H1 (cell line): ENCODE data around the gene NUSAP1. TPM values are rescaled to one million over a fixed set of nuclear protein-coding genes. Genes with fewer than 3 reads are reported as not detected.
A peak's percentile ranks its signal among the peaks of the same experiment; 100 is the strongest.

Source experiments
- CTCF ChIA-PET: fragments of 300-600 bp; sonication (Branson Sonifier 250); formaldehyde crosslinking; loops from one replicate; lab custom pipeline; 2021; ENCODE audit not compliant: partially characterized antibody; lab: Charles Lee
- POLR2A ChIA-PET: fragments of 300-600 bp; sonication (Branson Sonifier 250); formaldehyde crosslinking; loops from one replicate; lab custom pipeline; 2021; ENCODE audit warnings: inconsistent platforms; ENCODE audit not compliant: partially characterized antibody; lab: Charles Lee
- DNase-seq, 2 experiments: peaks; one replicate each; pipeline versions ENCODE4 v3.0.0 to v3.0.0-alpha.2; 2010 to 2022; ENCODE audit warnings: low spot score in 2 of 2, low read depth in 1 of 2, mixed read lengths in 1 of 2
- FAIRE-seq: peaks from 2 replicates; lab custom pipeline; 2011; peaks lifted over from hg19 to GRCh38; lab: Jason Lieb, UNC
- H2AFZ ChIP-seq: 2 replicates; pipeline ENCODE4 v1.8.1; 2012; ENCODE audit warnings: low read length, inconsistent platforms
- H2AK5ac ChIP-seq: 2 replicates; pipeline ENCODE4 v1.6.1; 2013; ENCODE audit warnings: low read depth, low read length
- H2BK120ac ChIP-seq: replicated peaks from 2 replicates; pipeline ENCODE3; 2013; ENCODE audit warnings: low read depth, low read length, inconsistent platforms
- H2BK12ac ChIP-seq: 2 replicates; pipeline ENCODE4 v1.6.1; 2013; ENCODE audit warnings: low read depth, low read length
- H2BK15ac ChIP-seq: 2 replicates; pipeline ENCODE4 v1.6.1; 2013; ENCODE audit warnings: low read length
- H2BK20ac ChIP-seq: 2 replicates; pipeline ENCODE4 v1.6.1; 2013; ENCODE audit warnings: low read length
- H2BK5ac ChIP-seq: 2 replicates; pipeline ENCODE4 v1.6.1; 2013; ENCODE audit warnings: low read depth, low read length
- H3K14ac ChIP-seq: 2 replicates; pipeline ENCODE4 v1.6.1; 2013; ENCODE audit warnings: inconsistent platforms; ENCODE audit not compliant: insufficient read length
- H3K18ac ChIP-seq: 2 replicates; pipeline ENCODE4 v1.6.1; 2013; ENCODE audit warnings: low read length; ENCODE audit errors: extremely low read depth
- H3K23ac ChIP-seq: 2 replicates; pipeline ENCODE4 v1.6.1; 2013; ENCODE audit warnings: inconsistent platforms; ENCODE audit not compliant: insufficient read length
- H3K23me2 ChIP-seq: 2 replicates; pipeline ENCODE4 v1.6.1; 2013; ENCODE audit warnings: low read depth, low read length
- H3K27ac ChIP-seq: 2 replicates; pipeline ENCODE4 v1.6.1; 2011; ENCODE audit warnings: low read depth, low read length, inconsistent platforms
- H3K27me3 ChIP-seq, 4 experiments: replicated peaks in 1 of 4; 1 replicate in 1 of 4; 2 replicates in 3 of 4; pipeline versions ENCODE4 v1.6.1 to v1.8.1; 2011 to 2013; ENCODE audit warnings: low read length in 3 of 4, mild to moderate bottlenecking in 3 of 4, inconsistent platforms in 2 of 4, mixed read lengths in 2 of 4, moderate library complexity in 1 of 4; ENCODE audit not compliant: control insufficient read depth in 3 of 4, insufficient read depth in 3 of 4; ENCODE audit errors: extremely low read depth in 1 of 4
- H3K36me3 ChIP-seq, 4 experiments: 2 replicates each; pipeline versions ENCODE4 v1.6.1 to v1.8.1; 2011 to 2013; ENCODE audit warnings: mild to moderate bottlenecking in 4 of 4, low read length in 3 of 4, moderate library complexity in 2 of 4, control low read depth in 1 of 4, inconsistent platforms in 1 of 4; ENCODE audit not compliant: insufficient read depth in 4 of 4, control insufficient read depth in 2 of 4
- H3K4ac ChIP-seq: replicated peaks from 2 replicates; pipeline ENCODE3; 2013; ENCODE audit warnings: low read length, low read depth, mixed read lengths, inconsistent platforms; ENCODE audit not compliant: insufficient read length
- H3K4me1 ChIP-seq, 4 experiments: replicated peaks in 1 of 4; 1 replicate in 1 of 4; 2 replicates in 3 of 4; pipeline versions ENCODE4 v1.6.1 to v1.8.1; 2011 to 2013; ENCODE audit warnings: low read length in 3 of 4, inconsistent platforms in 2 of 4, mixed read lengths in 1 of 4; ENCODE audit not compliant: insufficient read depth in 4 of 4, control insufficient read depth in 3 of 4
- H3K4me2 ChIP-seq, 2 experiments: 2 replicates each; pipeline versions ENCODE4 v1.6.1 to v1.8.1; 2011 to 2013; ENCODE audit warnings: low read depth in 2 of 2, low read length in 2 of 2, control low read depth in 1 of 2, inconsistent platforms in 1 of 2, mild to moderate bottlenecking in 1 of 2; ENCODE audit not compliant: insufficient read depth in 1 of 2
- H3K4me3 ChIP-seq, 4 experiments: fragments of 200-600, 300-600 bp in 1 of 4; sonication (generic), shearing (Covaris generic), sonication (Bioruptor Twin) in 1 of 4; 2 replicates each; pipeline versions ENCODE4 v1.5.1 to v1.8.1; 2011 to 2016; ENCODE audit warnings: low read length in 4 of 4, low read depth in 3 of 4, control low read depth in 2 of 4, inconsistent platforms in 2 of 4, mild to moderate bottlenecking in 2 of 4, mixed read lengths in 1 of 4, moderate library complexity in 1 of 4; ENCODE audit not compliant: insufficient read depth in 2 of 4; ENCODE audit errors: extremely low read depth in 1 of 4
- H3K56ac ChIP-seq: replicated peaks from 2 replicates; pipeline ENCODE3; 2013; ENCODE audit warnings: low read depth, mild to moderate bottlenecking, mixed read lengths, low read length, inconsistent platforms; ENCODE audit not compliant: insufficient read length
- H3K79me1 ChIP-seq: 2 replicates; pipeline ENCODE4 v1.6.1; 2013; ENCODE audit warnings: low read depth, low read length, control low read depth
- H3K79me2 ChIP-seq, 2 experiments: 2 replicates each; pipeline versions ENCODE4 v1.6.1 to v1.8.1; 2012 to 2013; ENCODE audit warnings: low read length in 2 of 2, mild to moderate bottlenecking in 2 of 2, inconsistent platforms in 1 of 2; ENCODE audit not compliant: insufficient read depth in 2 of 2, control insufficient read depth in 1 of 2
- H3K9ac ChIP-seq, 4 experiments: replicated peaks in 1 of 4; 1 replicate in 1 of 4; 2 replicates in 3 of 4; pipeline versions ENCODE4 v1.6.1 to v1.8.1; 2011 to 2013; ENCODE audit warnings: low read depth in 3 of 4, low read length in 3 of 4, control low read depth in 2 of 4, mild to moderate bottlenecking in 2 of 4, moderate library complexity in 2 of 4, inconsistent platforms in 1 of 4; ENCODE audit errors: extremely low read depth in 1 of 4
- H3K9me3 ChIP-seq, 2 experiments: 2 replicates each; pipeline versions ENCODE4 v1.6.1 to v1.8.1; 2012 to 2013; ENCODE audit warnings: mild to moderate bottlenecking in 2 of 2, moderate library complexity in 2 of 2, control low read depth in 1 of 2, inconsistent platforms in 1 of 2, low read depth in 1 of 2, low read length in 1 of 2, mixed read lengths in 1 of 2; ENCODE audit not compliant: insufficient read depth in 2 of 2
- H4K20me1 ChIP-seq, 2 experiments: replicated peaks in 1 of 2; 2 replicates each; pipeline versions ENCODE3 to v1.8.1; 2011 to 2013; ENCODE audit warnings: inconsistent platforms in 2 of 2, low read length in 2 of 2, mild to moderate bottlenecking in 1 of 2; ENCODE audit not compliant: insufficient read depth in 2 of 2, control insufficient read depth in 1 of 2
- H4K5ac ChIP-seq: 2 replicates; pipeline ENCODE4 v1.6.1; 2013; ENCODE audit warnings: low read length, low read depth, mixed read lengths, inconsistent platforms; ENCODE audit not compliant: insufficient read length
- H4K8ac ChIP-seq: 2 replicates; pipeline ENCODE4 v1.8.0; 2013; ENCODE audit warnings: mild to moderate bottlenecking, moderate library complexity, low read length, inconsistent platforms; ENCODE audit not compliant: insufficient read depth; ENCODE audit errors: extremely low read depth
- H4K91ac ChIP-seq: replicated peaks from 2 replicates; pipeline ENCODE3; 2013; ENCODE audit warnings: low read length, mixed read lengths, inconsistent platforms; ENCODE audit not compliant: insufficient read length
- ASH2L ChIP-seq: fragments of 200-600, 300-600 bp; sonication (generic); IDR thresholded peaks from one replicate; pipeline ENCODE4 v1.7.1; 2017; ENCODE audit warnings: low read length
- BRCA1 ChIP-seq: IDR thresholded peaks from 2 replicates; pipeline ENCODE4 v1.6.1; 2012; ENCODE audit warnings: low read depth, low read length, improper control_type of control experiment
- MAX ChIP-seq: IDR thresholded peaks from 2 replicates; pipeline ENCODE4 v1.6.1; 2012; ENCODE audit warnings: inconsistent platforms
- NANOG ChIP-seq: IDR thresholded peaks from 2 replicates; pipeline ENCODE4 v1.6.1; 2011; ENCODE audit warnings: low read length, low read depth, mild to moderate bottlenecking, inconsistent platforms; ENCODE audit not compliant: insufficient read depth, poor library complexity, severe bottlenecking
- NRF1 ChIP-seq: IDR thresholded peaks from 2 replicates; pipeline ENCODE4 v1.6.1; 2011; ENCODE audit warnings: mild to moderate bottlenecking, low read depth, low read length, improper control_type of control experiment
- RAD21 ChIP-seq, 2 experiments: IDR thresholded peaks in 1 of 2; conservative IDR thresholded peaks in 1 of 2; 2 replicates each; pipeline ENCODE4 v1.6.1; 2011; ENCODE audit warnings: low read depth in 2 of 2, low read length in 2 of 2, improper control_type of control experiment in 1 of 2, inconsistent platforms in 1 of 2, mild to moderate bottlenecking in 1 of 2, moderate library complexity in 1 of 2
- SAP30 ChIP-seq: fragments of 300-600 bp; sonication (generic); IDR thresholded peaks from 2 replicates; pipeline ENCODE4 v1.7.1; 2012; ENCODE audit warnings: low read length, moderate library complexity, mild to moderate bottlenecking, inconsistent platforms; ENCODE audit not compliant: insufficient read depth, insufficient replicate concordance
- SIN3A ChIP-seq, 2 experiments: IDR thresholded peaks in 1 of 2; conservative IDR thresholded peaks in 1 of 2; 2 replicates each; pipeline ENCODE4 v1.6.1; 2011 to 2012; ENCODE audit warnings: low read length in 2 of 2, improper control_type of control experiment in 1 of 2, low read depth in 1 of 2, mild to moderate bottlenecking in 1 of 2
- SP1 ChIP-seq: IDR thresholded peaks from 2 replicates; pipeline ENCODE4 v1.6.1; 2011; ENCODE audit warnings: low read depth, low read length
- TAF1 ChIP-seq: IDR thresholded peaks from 2 replicates; pipeline ENCODE4 v1.6.1; 2011; ENCODE audit warnings: mild to moderate bottlenecking, low read depth, low read length
- TBP ChIP-seq: IDR thresholded peaks from 2 replicates; pipeline ENCODE4 v1.6.1; 2011; ENCODE audit warnings: low read depth, low read length, improper control_type of control experiment
- WGBS, 2 experiments: shearing (Covaris generic) in 1 of 2; methylation state at CpG; one replicate each; pipeline versions ENCODE4 v1.1.6 to v1.1.7; 2013 to 2015; ENCODE audit warnings: low lambda C conversion rate in 2 of 2, mixed read lengths in 2 of 2, inconsistent platforms in 1 of 2, low coverage in 1 of 2, missing lambda C conversion rate in 1 of 2; ENCODE audit not compliant: insufficient replicate concordance in 2 of 2, insufficient coverage in 1 of 2, insufficient read length in 1 of 2; ENCODE audit errors: extremely low coverage in 1 of 2, missing lambda C conversion rate in 1 of 2; 5-methylcytosine and 5-hydroxymethylcytosine counted together
- polyA plus RNA-seq, 7 experiments: library from polyadenylated mRNA; depleted of rRNA in 3 of 7; stranded (reverse) in 5 of 7; unstranded in 2 of 7; fragments of >200 nt in 5 of 7; fragments of 200-250 nt in 2 of 7; gene quantifications; 1 replicate in 5 of 7; 2 replicates in 1 of 7; 4 replicates in 1 of 7; pipeline versions ENCODE4 v1.2.1 to v1.2.3, GENCODE V29; 2011 to 2013; ENCODE audit warnings: missing spikeins in 2 of 7, mixed read lengths in 2 of 7
- total RNA-seq: library from RNA; stranded (reverse); fragmentation: NEBNext Ultra II Directional; extraction: Animal tissue kit (Norgen Biotek cat#: 25700); gene quantifications from 2 replicates; pipeline ENCODE4 v1.2.1, GENCODE V29; 2021

Gene NUSAP1
- total and polyA plus RNA-seq, 2 of the 8 experiments (the other 6 are each of a cell fraction or from before 2014, with no cell fraction given): 60.8 to 144 TPM

DNA sequence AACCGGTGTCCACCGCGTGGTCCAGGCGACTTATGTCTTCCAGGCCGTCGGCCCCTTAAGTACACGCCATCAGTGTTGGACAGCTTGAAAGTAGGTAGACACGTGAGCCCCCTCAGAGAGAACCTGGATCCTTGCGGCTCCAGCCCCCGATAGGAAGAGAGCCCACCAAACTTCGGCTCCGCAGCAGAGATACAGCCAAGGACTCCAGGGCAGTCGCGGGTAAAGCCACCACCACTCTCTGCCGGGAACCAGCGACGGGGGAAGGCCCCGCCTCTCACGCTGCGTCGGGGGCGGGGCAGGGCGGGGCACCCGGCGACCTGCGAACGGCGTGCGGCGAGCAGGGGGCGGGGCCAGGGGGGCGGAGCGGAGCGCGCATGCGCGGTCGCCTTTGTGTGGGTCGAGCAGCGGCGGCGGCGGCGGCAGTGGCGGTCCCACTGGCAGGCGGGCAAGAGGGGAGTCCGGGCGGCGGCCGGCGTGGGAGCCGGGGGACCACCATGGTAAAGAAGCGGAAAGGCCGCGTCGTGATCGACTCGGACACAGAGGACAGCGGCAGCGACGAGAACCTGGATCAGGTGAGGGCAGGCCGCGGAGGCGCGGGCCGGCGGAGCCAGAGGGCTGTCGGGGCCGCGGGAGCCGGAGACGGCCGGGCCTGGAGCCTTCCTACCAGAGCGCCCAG is 84.2 kb downstream of the NUSAP1 start, which contains the start of gene RTF1:
Gene RTF1, plus strand, starts transcription at position 354 of the 676 bp plus-strand sequence. Its CDS starts 21 bp downstream, at position 375.
- Histone ChIP-seq H2AFZ (peak within 1 kb of the TSS; percentile 9; the same call in 1 of the 2 replicates), H3K27ac (peak within 1 kb of the TSS; percentile 48; the same call in 1 of the 2 replicates), H3K23me2 (peaks cover 12% of the 10 kb centered on the region), H3K27me3 (no peaks in the 10 kb centered on the region), H2AK5ac (0 out of 2 replicates have a peak within 1 kb of the TSS, but pooled peaks have one; percentile 53), H3K79me1 (0 out of 2 replicates have a peak, but pooled peaks cover 2% of the 10 kb centered on the region), H2BK120ac (no peak within 1 kb of the TSS), H3K14ac (no peak within 1 kb of the TSS), H2BK12ac (peak within 1 kb of the TSS; percentile 68; the same call in 1 of the 2 replicates), H3K79me2 (peaks cover 3 to 52% of the 10 kb centered on the region in 2 experiments), H3K9me3 (no peaks in the 10 kb centered on the region), H3K18ac (peak within 1 kb of the TSS; percentile 71), H3K9ac (peak within 1 kb of the TSS; percentile 87 to 98 (median 93)), H3K56ac (peak within 1 kb of the TSS; percentile 86), H2BK5ac (0 out of 2 replicates have a peak within 1 kb of the TSS, but pooled peaks have one; percentile 66), H2BK20ac (no peak within 1 kb of the TSS), H4K20me1 (peaks cover 4 to 17% of the 10 kb centered on the region in 2 experiments), H2BK15ac (no peak within 1 kb of the TSS), H4K8ac (peak within 1 kb of the TSS; percentile 91), H3K4me2 (peak within 1 kb of the TSS; percentile 75 to 77), H3K4me1 (no peaks in the 10 kb centered on the region), H3K36me3 (no peaks in the 10 kb centered on the region), H3K23ac (no peak within 1 kb of the TSS), H3K4ac (peak within 1 kb of the TSS; percentile 21), H3K4me3 (peak within 1 kb of the TSS; percentile 74 to 95 (median 84)), H4K5ac (peak within 1 kb of the TSS; percentile 82), H4K91ac (no peak within 1 kb of the TSS)
- peak; percentile 72 to 100 for DNase-seq
- 1% methylated on average over 44 of the region's 74 CpGs; no CpG with 5 or more reads in 1 of the 2 experiments for WGBS, 2 experiments
- ChIA-PET CTCF (interaction anchor here (1.2 kb wide), 1 partner anchor 13 kb away, joined by 3 read pairs; no protein-coding TSS in a partner anchor), POLR2A (interaction anchor here (0.6 to 1.7 kb wide), 3 partner anchors 13 to 143 kb away, joined by 3 to 4 read pairs (median 3); no protein-coding TSS in a partner anchor)
- no peak for FAIRE-seq
- TF ChIP-seq SAP30: peak; percentile 56
- TF ChIP-seq MAX: peak; percentile 90
- peak; percentile 28 to 91; a peak in 1 of 4 replicates for TF ChIP-seq SIN3A (conservative IDR thresholded peaks at IDR 0.05 in 1 of 2, IDR thresholded peaks at IDR 0.05 in 1 of 2; ENCODE audit: low read depth in 1 of 2, low read length in 2 of 2)
- TF ChIP-seq TBP: peak; percentile 51; the same call in 1 of the 2 replicates
- TF ChIP-seq SP1: peak; percentile 39; the same call in 1 of the 2 replicates
- no peak for TF ChIP-seq NRF1
- peak; percentile 82 for TF ChIP-seq TAF1
- no peak for TF ChIP-seq BRCA1
- TF ChIP-seq ASH2L: peak; percentile 55
- no peak for TF ChIP-seq NANOG
- no peak for TF ChIP-seq RAD21 (IDR thresholded peaks at IDR 0.05 in 1 of 2, conservative IDR thresholded peaks at IDR 0.05 in 1 of 2; ENCODE audit: low read depth in 2 of 2, low read length in 2 of 2)
